ENCODE results near the gene FAM227B.
"Not testable (repeated sequence)": the region's sequence is repeated elsewhere in the genome, so short reads cannot be mapped to it uniquely, and the experiment has no call there.

The FAM227B gene

GRCh38 chr15:49354439-49354838 lies 266.2 kb downstream of the FAM227B start:
- not testable (repeated sequence) for DNase-seq

GRCh38 chr15:49343546-49343945 lies 277.1 kb downstream of the FAM227B start:
- DNase-seq, result no peak

- DNase-seq, result no peak
Measured at GRCh38 chr15:49339656-49340055, 281.0 kb downstream of the FAM227B start.

- DNase-seq, result no peak
Measured at GRCh38 chr15:49331951-49332350, 288.7 kb downstream of the FAM227B start.

GRCh38 chr15:49331442-49331841 lies 289.2 kb downstream of the FAM227B start:
- DNase-seq, result no peak

- no peak for DNase-seq
Measured at GRCh38 chr15:49330166-49330565, 290.5 kb downstream of the FAM227B start.

- DNase-seq, result no peak
Measured at GRCh38 chr15:49328941-49329340, 291.7 kb downstream of the FAM227B start.

- no peak for DNase-seq
Measured at GRCh38 chr15:49327927-49328326, 292.7 kb downstream of the FAM227B start.

- DNase-seq, result no peak
Measured at GRCh38 chr15:49323207-49323606, 297.4 kb downstream of the FAM227B start.

GRCh38 chr15:49320351-49320750 lies 300.3 kb downstream of the FAM227B start:
- DNase-seq, result no peak

GRCh38 chr15:49315391-49315823 lies 305.2 kb downstream of the FAM227B start:
- DNase-seq, result no peak

GRCh38 chr15:49314716-49315115 lies 305.9 kb downstream of the FAM227B start:
- DNase-seq, result no peak

GRCh38 chr15:49313650-49314049 lies 307.0 kb downstream of the FAM227B start:
- DNase-seq, result no peak

GRCh38 chr15:49309889-49310288 lies 310.7 kb downstream of the FAM227B start:
- DNase-seq, result no peak

- no peak for DNase-seq
Measured at GRCh38 chr15:49308686-49309085, 311.9 kb downstream of the FAM227B start.

GRCh38 chr15:49306551-49306950 lies 314.1 kb downstream of the FAM227B start:
- no peak for DNase-seq

GRCh38 chr15:49303003-49303402 lies 317.6 kb downstream of the FAM227B start:
- DNase-seq, result no peak

GRCh38 chr15:49301562-49301961 lies 319.1 kb downstream of the FAM227B start:
- no peak for DNase-seq

- no peak for DNase-seq
Measured at GRCh38 chr15:49300856-49301255, 319.8 kb downstream of the FAM227B start.

GRCh38 chr15:49297584-49297983 lies 323.0 kb downstream of the FAM227B start:
- DNase-seq, result no peak

GRCh38 chr15:49296258-49296657 lies 324.4 kb downstream of the FAM227B start:
- no peak for DNase-seq

- no peak for DNase-seq
Measured at GRCh38 chr15:49293941-49294340, 326.7 kb downstream of the FAM227B start.

GRCh38 chr15:49290191-49290590 lies 330.4 kb downstream of the FAM227B start:
- DNase-seq, result no peak

GRCh38 chr15:49288391-49288790 lies 332.2 kb downstream of the FAM227B start:
- DNase-seq, result no peak

- no peak for DNase-seq
Measured at GRCh38 chr15:49287481-49287880, 333.1 kb downstream of the FAM227B start.

Data from CD4-positive, alpha-beta T cell treated with Interleukin-17A for 1 hour (primary cell).